HepG2 (cell line): ENCODE measurements around the gene OAF. TPM values are rescaled to one million over a fixed set of nuclear protein-coding genes. Genes with fewer than 3 reads are reported as not detected.

Source experiments
- HMGA1 ChIP-seq: sonication (generic); formaldehyde crosslinking; conservative IDR thresholded peaks from 2 replicates; pipeline ENCODE4 v1.4.0; 2020; ENCODE audit warnings: missing genetic modification reagents
- HNF1B ChIP-seq: sonication (generic); formaldehyde crosslinking; IDR thresholded peaks from 2 replicates; pipeline ENCODE4 v1.5.1; 2020; ENCODE audit warnings: mild to moderate bottlenecking, moderate library complexity, missing genetic modification reagents
- IKZF5 ChIP-seq: IDR thresholded peaks from 2 replicates; pipeline ENCODE4 v1.6.1; 2018; ENCODE audit warnings: missing genetic modification reagents, mild to moderate bottlenecking, missing compliant biosample characterization
- KAT7 ChIP-seq: IDR thresholded peaks from 2 replicates; pipeline ENCODE4 v1.6.1; 2018; ENCODE audit warnings: borderline replicate concordance, missing compliant biosample characterization
- MTF2 ChIP-seq: sonication (generic); formaldehyde crosslinking; IDR thresholded peaks from 2 replicates; pipeline ENCODE4 v1.5.0; 2020; ENCODE audit warnings: missing genetic modification reagents, borderline replicate concordance
- SKI ChIP-seq: fragments of 450-650 bp; IDR thresholded peaks from one replicate; pipeline ENCODE4 v1.6.1; 2018; ENCODE audit warnings: mild to moderate bottlenecking; ENCODE audit not compliant: partially characterized antibody
- SSRP1 ChIP-seq: IDR thresholded peaks from 2 replicates; pipeline ENCODE4 v1.6.1; 2016; ENCODE audit warnings: control low read depth
- XRCC5 ChIP-seq: fragments of 200-400 bp; formaldehyde crosslinking; optimal IDR thresholded peaks from 2 replicates; pipeline ENCODE3; 2017; ENCODE audit warnings: mild to moderate bottlenecking, low read length
- ZMYM2 ChIP-seq: sonication (generic); formaldehyde crosslinking; IDR thresholded peaks from 2 replicates; pipeline ENCODE4 v1.8.0; 2022; ENCODE audit warnings: mild to moderate bottlenecking, missing genetic modification reagents
- ZNF18 ChIP-seq: sonication (generic); formaldehyde crosslinking; IDR thresholded peaks from 2 replicates; pipeline ENCODE4 v1.8.0; 2022; ENCODE audit warnings: mild to moderate bottlenecking, missing genetic modification reagents; ENCODE audit not compliant: insufficient replicate concordance
- ZNF207 ChIP-seq: fragments of 450-650 bp; IDR thresholded peaks from 2 replicates; pipeline ENCODE4 v1.6.1; 2016; ENCODE audit warnings: antibody characterized with exemption, borderline replicate concordance
- ZNF280B ChIP-seq: sonication (generic); formaldehyde crosslinking; IDR thresholded peaks from 2 replicates; pipeline ENCODE4 v1.5.0; 2020; ENCODE audit warnings: missing genetic modification reagents, mild to moderate bottlenecking, borderline replicate concordance
- ZNF337 ChIP-seq: sonication (generic); formaldehyde crosslinking; IDR thresholded peaks from 2 replicates; pipeline ENCODE4 v1.5.1; 2020; ENCODE audit warnings: missing genetic modification reagents, low read depth, mild to moderate bottlenecking, borderline replicate concordance
- ZNF557 ChIP-seq: sonication (generic); formaldehyde crosslinking; IDR thresholded peaks from 2 replicates; pipeline ENCODE4 v1.4.0; 2020; ENCODE audit warnings: missing genetic modification reagents
- polyA plus RNA-seq, 8 experiments: library from polyadenylated mRNA; depleted of rRNA in 3 of 8; stranded (reverse) in 7 of 8; unstranded in 1 of 8; fragments of >200 nt; fragmentation: Illumina TruSeq in 4 of 8; extraction: Trizol in 4 of 8; gene quantifications; 2 replicates each; pipeline versions ENCODE4 v1.2.1 to v1.2.3, GENCODE V29; 2011 to 2016; ENCODE audit warnings: low read depth in 4 of 8, missing spikeins in 1 of 8, mixed read lengths in 1 of 8; ENCODE audit not compliant: insufficient read depth in 1 of 8
- total RNA-seq, 5 experiments: library from RNA; depleted of rRNA; stranded (reverse); fragments of >200 nt; fragmentation: Illumina TruSeq; extraction: Trizol; gene quantifications; 2 replicates each; pipeline ENCODE4 v1.2.3, GENCODE V29; 2016; ENCODE audit warnings: low read depth in 1 of 5

Gene OAF
- total and polyA plus RNA-seq, 2 of the 13 experiments (the other 11 are each of a cell fraction or from before 2014, with no cell fraction given) = 63.7 to 94.6 TPM

- TF ChIP-seq HNF1B (CRISPR knock-in tag) = no peak
- TF ChIP-seq HMGA1 = no peak
- no peak for TF ChIP-seq SSRP1 (CRISPR knock-in tag)
- no peak for TF ChIP-seq KAT7 (CRISPR knock-in tag)
- TF ChIP-seq ZNF207 = no peak
- no peak for TF ChIP-seq ZNF280B (CRISPR knock-in tag)
- TF ChIP-seq ZNF557 (CRISPR knock-in tag) = no peak
- TF ChIP-seq IKZF5 (CRISPR knock-in tag) = 0 out of 2 replicates have a peak, but pooled peaks have one; percentile 15
- TF ChIP-seq ZNF18 (CRISPR knock-in tag) = no peak
- no peak for TF ChIP-seq ZMYM2 (CRISPR knock-in tag)
- TF ChIP-seq MTF2 = no peak
- no peak for TF ChIP-seq SKI
- TF ChIP-seq ZNF337 (CRISPR knock-in tag) = peak; percentile 29; the same call in 1 of the 2 replicates
- TF ChIP-seq XRCC5 = no peak
Measured at GRCh38 chr11:120198403-120198786, 12.4 kb upstream of the OAF start (continued).
